WTC11 (cell line): ENCODE results near the gene DDOST. TPM values are rescaled to one million over a fixed set of nuclear protein-coding genes. Genes with fewer than 3 reads are reported as not detected.

Experiments used
- ATAC-seq: fragments of 200-7000 bp; cut with Tn5 transposase; 2 replicates; pipeline ENCODE4 v1.10.0; 2021; ENCODE audit warnings: mild to moderate bottlenecking, moderate library complexity
- CTCF ChIA-PET: fragments of 300-600 bp; sonication (Branson Sonifier 250); formaldehyde crosslinking; loops from one replicate; lab custom pipeline; 2021; ENCODE audit warnings: antibody characterized with exemption; lab: Charles Lee
- POLR2A ChIA-PET: fragments of 350-600 bp; sonication (Branson Sonifier 250); formaldehyde crosslinking; loops from one replicate; lab custom pipeline; 2021; ENCODE audit warnings: antibody characterized with exemption; lab: Charles Lee
- DNase-seq: peaks from one replicate; pipeline ENCODE4 v3.0.0; 2021; ENCODE audit warnings: low spot score
- H3K27ac Mint-ChIP-seq: 2 replicates; pipeline ENCODE4 v1.8.0; 2021; ENCODE audit warnings: mixed read lengths
- H3K27me3 Mint-ChIP-seq: 2 replicates; pipeline ENCODE4 v1.8.0; 2021; ENCODE audit warnings: low read depth, mild to moderate bottlenecking, moderate library complexity, mixed read lengths
- H3K36me3 Mint-ChIP-seq: 2 replicates; pipeline ENCODE4 v1.8.0; 2021; ENCODE audit warnings: mixed read lengths
- H3K4me1 Mint-ChIP-seq: 2 replicates; pipeline ENCODE4 v1.8.0; 2022; ENCODE audit warnings: mixed read lengths
- H3K4me3 Mint-ChIP-seq: 2 replicates; pipeline ENCODE4 v1.8.0; 2021; ENCODE audit warnings: mild to moderate bottlenecking, moderate library complexity, mixed read lengths
- H3K9me3 Mint-ChIP-seq: 2 replicates; pipeline ENCODE4 v1.8.0; 2021; ENCODE audit warnings: mixed read lengths
- ATF1 ChIP-seq: sonication (generic); formaldehyde crosslinking; IDR thresholded peaks from 2 replicates; pipeline ENCODE4 v1.8.1; 2023; ENCODE audit warnings: mild to moderate bottlenecking, moderate library complexity, missing genetic modification reagents
- CBFB ChIP-seq: sonication (generic); formaldehyde crosslinking; IDR thresholded peaks from 2 replicates; pipeline ENCODE4 v1.8.1; 2022; ENCODE audit warnings: mild to moderate bottlenecking, low read depth, missing genetic modification reagents
- CREM ChIP-seq: sonication (generic); formaldehyde crosslinking; IDR thresholded peaks from 2 replicates; pipeline ENCODE4 v1.8.1; 2022; ENCODE audit warnings: mild to moderate bottlenecking, missing genetic modification reagents, moderate library complexity
- FOXJ3 ChIP-seq: sonication (generic); formaldehyde crosslinking; IDR thresholded peaks from 2 replicates; pipeline ENCODE4 v1.9.0; 2021; ENCODE audit warnings: missing genetic modification reagents, mild to moderate bottlenecking, borderline replicate concordance
- FOXK1 ChIP-seq: sonication (generic); formaldehyde crosslinking; IDR thresholded peaks from 2 replicates; pipeline ENCODE4 v1.8.0; 2022; ENCODE audit warnings: mild to moderate bottlenecking, moderate library complexity, missing genetic modification reagents
- NFYB ChIP-seq: sonication (generic); formaldehyde crosslinking; conservative IDR thresholded peaks from 2 replicates; pipeline ENCODE4 v1.8.0; 2022; ENCODE audit warnings: low read depth, missing genetic modification reagents
- NR1H2 ChIP-seq: sonication (generic); formaldehyde crosslinking; IDR thresholded peaks from 2 replicates; pipeline ENCODE4 v1.9.0; 2021; ENCODE audit warnings: mild to moderate bottlenecking, moderate library complexity, missing genetic modification reagents
- RELA ChIP-seq: sonication (generic); formaldehyde crosslinking; IDR thresholded peaks from 2 replicates; pipeline ENCODE4 v1.8.1; 2022; ENCODE audit warnings: missing genetic modification reagents, mild to moderate bottlenecking, borderline replicate concordance
- SMAD3 ChIP-seq: sonication (generic); formaldehyde crosslinking; IDR thresholded peaks from 2 replicates; pipeline ENCODE4 v1.8.0; 2022; ENCODE audit warnings: missing genetic modification reagents, mild to moderate bottlenecking, borderline replicate concordance
- ZNF138 ChIP-seq: sonication (generic); formaldehyde crosslinking; conservative IDR thresholded peaks from 2 replicates; pipeline ENCODE4 v1.8.1; 2022; ENCODE audit warnings: mild to moderate bottlenecking, moderate library complexity, missing genetic modification reagents
- ZNF317 ChIP-seq: sonication (generic); formaldehyde crosslinking; IDR thresholded peaks from 2 replicates; pipeline ENCODE4 v1.8.1; 2023; ENCODE audit warnings: low read depth, mild to moderate bottlenecking, moderate library complexity, missing genetic modification reagents, borderline replicate concordance
- ZNF396 ChIP-seq: fragments of 250-450 bp; sonication (Bioruptor Pico); IDR thresholded peaks from 2 replicates; pipeline ENCODE4 v1.8.0; 2021; ENCODE audit warnings: mild to moderate bottlenecking, moderate library complexity, borderline replicate concordance
- ZNF416 ChIP-seq: fragments of 250-450 bp; sonication (Bioruptor Pico); IDR thresholded peaks from 2 replicates; pipeline ENCODE4 v1.9.0; 2021; ENCODE audit warnings: mild to moderate bottlenecking, inconsistent platforms
- total RNA-seq: library from RNA; stranded (reverse); gene quantifications from 3 replicates; pipeline ENCODE4 v1.2.3, GENCODE V29; 2021
- TF ChIP-seq, protein P1 (sequence below): fragments of 200-600 bp; IDR thresholded peaks from 2 replicates; pipeline ENCODE4 v1.8.0; 2022; ENCODE audit warnings: antibody characterized with exemption
- TF ChIP-seq, protein P2 (sequence below): sonication (generic); formaldehyde crosslinking; IDR thresholded peaks from 2 replicates; pipeline ENCODE4 v1.8.0; 2023; ENCODE audit warnings: mild to moderate bottlenecking, missing genetic modification reagents
- TF ChIP-seq, protein P3 (sequence below): sonication (generic); formaldehyde crosslinking; IDR thresholded peaks from 2 replicates; pipeline ENCODE4 v1.8.1; 2022; ENCODE audit warnings: missing genetic modification reagents, borderline replicate concordance
- TF ChIP-seq, protein P4 (sequence below): sonication (generic); formaldehyde crosslinking; IDR thresholded peaks from 2 replicates; pipeline ENCODE4 v1.8.1; 2022; ENCODE audit warnings: mild to moderate bottlenecking, moderate library complexity, missing genetic modification reagents
- TF ChIP-seq, protein P5 (sequence below): fragments of 250-450 bp; sonication (Bioruptor Pico); IDR thresholded peaks from 2 replicates; pipeline ENCODE4 v1.9.0; 2021; ENCODE audit warnings: mild to moderate bottlenecking
- TF ChIP-seq, protein P6 (sequence below): sonication (generic); formaldehyde crosslinking; IDR thresholded peaks from 2 replicates; pipeline ENCODE4 v1.8.0; 2022; ENCODE audit warnings: missing genetic modification reagents
- TF ChIP-seq, protein P7 (sequence below): sonication (generic); formaldehyde crosslinking; IDR thresholded peaks from 2 replicates; pipeline ENCODE4 v1.8.1; 2023; ENCODE audit warnings: mild to moderate bottlenecking, missing genetic modification reagents, moderate library complexity

DDOST gene
- total RNA-seq, 1 experiment from 2014 or later, result 300 TPM

DNA sequence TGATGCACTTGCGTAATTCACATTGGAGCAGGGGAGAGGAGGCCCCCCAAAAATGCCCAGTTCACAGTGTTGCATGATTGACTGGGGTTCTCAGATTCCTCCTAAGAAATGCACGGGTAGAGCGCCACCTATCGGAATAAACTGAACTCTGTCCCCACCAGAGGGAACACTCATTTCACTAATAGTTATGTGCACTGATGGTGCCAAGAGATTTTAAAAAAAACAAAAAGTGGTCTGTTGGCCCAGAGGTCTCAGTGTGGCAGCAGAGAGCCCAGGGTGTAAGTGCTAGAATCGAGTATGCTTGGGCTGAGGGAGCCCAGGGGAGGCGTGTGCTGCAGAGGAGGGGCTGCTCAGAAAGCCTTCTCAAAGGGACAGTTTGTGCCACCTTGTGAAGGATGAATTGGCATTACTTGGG, 21.0 kb downstream of the DDOST start:
- TF ChIP-seq ZNF416 (no peak), CREM (CRISPR knock-in tag) (no peak), SMAD3 (no peak), ZNF396 (no peak), NFYB (CRISPR knock-in tag) (no peak)
- TF ChIP-seq, protein P1, sequence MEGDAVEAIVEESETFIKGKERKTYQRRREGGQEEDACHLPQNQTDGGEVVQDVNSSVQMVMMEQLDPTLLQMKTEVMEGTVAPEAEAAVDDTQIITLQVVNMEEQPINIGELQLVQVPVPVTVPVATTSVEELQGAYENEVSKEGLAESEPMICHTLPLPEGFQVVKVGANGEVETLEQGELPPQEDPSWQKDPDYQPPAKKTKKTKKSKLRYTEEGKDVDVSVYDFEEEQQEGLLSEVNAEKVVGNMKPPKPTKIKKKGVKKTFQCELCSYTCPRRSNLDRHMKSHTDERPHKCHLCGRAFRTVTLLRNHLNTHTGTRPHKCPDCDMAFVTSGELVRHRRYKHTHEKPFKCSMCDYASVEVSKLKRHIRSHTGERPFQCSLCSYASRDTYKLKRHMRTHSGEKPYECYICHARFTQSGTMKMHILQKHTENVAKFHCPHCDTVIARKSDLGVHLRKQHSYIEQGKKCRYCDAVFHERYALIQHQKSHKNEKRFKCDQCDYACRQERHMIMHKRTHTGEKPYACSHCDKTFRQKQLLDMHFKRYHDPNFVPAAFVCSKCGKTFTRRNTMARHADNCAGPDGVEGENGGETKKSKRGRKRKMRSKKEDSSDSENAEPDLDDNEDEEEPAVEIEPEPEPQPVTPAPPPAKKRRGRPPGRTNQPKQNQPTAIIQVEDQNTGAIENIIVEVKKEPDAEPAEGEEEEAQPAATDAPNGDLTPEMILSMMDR, result peak; percentile 88
- Mint-ChIP-seq H3K27ac (peak overlapping the region; percentile 74; the same call in 1 of the 2 replicates), H3K4me1 (peaks cover 16% of the 10 kb centered on the region), H3K4me3 (no peak overlapping the region), H3K9me3 (no peaks in the 10 kb centered on the region), H3K36me3 (peaks cover 6% of the 10 kb centered on the region; the same call in 1 of the 2 replicates), H3K27me3 (no peaks in the 10 kb centered on the region; the same call in 1 of the 2 replicates)
- CTCF ChIA-PET, result interaction anchor here (1.1 to 3.5 kb wide), 3 partner anchors 65 to 88 kb away, joined by 5 to 37 read pairs (median 6); partner anchors contain the start of gene FAM43B
- ATAC-seq (peak; percentile 59), DNase-seq (peak; percentile 64)
- POLR2A ChIA-PET, result no interaction called here

DNA sequence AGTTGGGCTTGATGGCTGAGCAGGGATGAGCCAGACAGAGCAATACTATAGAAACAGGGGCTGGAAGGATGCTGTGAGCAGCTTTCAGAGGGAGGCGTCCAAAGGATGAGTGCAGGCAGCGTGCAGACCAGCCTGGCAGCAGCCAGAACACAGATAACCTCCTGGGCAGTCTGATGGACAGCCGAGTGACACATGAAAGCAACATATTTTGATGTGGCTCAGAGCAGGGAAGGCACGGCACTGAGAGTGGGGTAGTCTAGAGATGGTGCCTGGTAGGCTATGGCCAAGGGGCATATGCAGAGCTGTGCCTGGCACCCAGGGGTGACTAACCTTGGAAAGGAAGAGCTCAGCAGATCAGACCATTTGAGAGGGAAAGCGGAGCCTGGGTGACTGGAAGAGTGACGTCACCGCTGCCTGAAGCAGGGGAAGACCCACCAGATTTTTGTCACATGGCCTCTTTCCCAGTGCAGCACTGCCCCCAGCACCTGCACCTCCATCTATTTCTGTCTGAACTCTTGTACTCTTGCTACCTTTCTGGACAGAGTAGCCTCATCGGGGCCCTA, 24.3 kb downstream of the DDOST start:
- Mint-ChIP-seq H3K36me3 (peaks cover 6% of the 10 kb centered on the region; the same call in 1 of the 2 replicates), H3K4me1 (peaks cover 19% of the 10 kb centered on the region), H3K9me3 (no peaks in the 10 kb centered on the region), H3K4me3 (no peak overlapping the region), H3K27ac (no peak overlapping the region), H3K27me3 (peaks cover 6% of the 10 kb centered on the region; the same call in 1 of the 2 replicates)
- ChIA-PET CTCF (interaction anchor here (1.3 to 1.8 kb wide), 2 partner anchors 24 to 62 kb away, joined by 4 to 6 read pairs; partner anchors contain the start of gene DDOST), POLR2A (no interaction called here)
- ATAC-seq (no peak), DNase-seq (no peak)
- TF ChIP-seq, protein P2, sequence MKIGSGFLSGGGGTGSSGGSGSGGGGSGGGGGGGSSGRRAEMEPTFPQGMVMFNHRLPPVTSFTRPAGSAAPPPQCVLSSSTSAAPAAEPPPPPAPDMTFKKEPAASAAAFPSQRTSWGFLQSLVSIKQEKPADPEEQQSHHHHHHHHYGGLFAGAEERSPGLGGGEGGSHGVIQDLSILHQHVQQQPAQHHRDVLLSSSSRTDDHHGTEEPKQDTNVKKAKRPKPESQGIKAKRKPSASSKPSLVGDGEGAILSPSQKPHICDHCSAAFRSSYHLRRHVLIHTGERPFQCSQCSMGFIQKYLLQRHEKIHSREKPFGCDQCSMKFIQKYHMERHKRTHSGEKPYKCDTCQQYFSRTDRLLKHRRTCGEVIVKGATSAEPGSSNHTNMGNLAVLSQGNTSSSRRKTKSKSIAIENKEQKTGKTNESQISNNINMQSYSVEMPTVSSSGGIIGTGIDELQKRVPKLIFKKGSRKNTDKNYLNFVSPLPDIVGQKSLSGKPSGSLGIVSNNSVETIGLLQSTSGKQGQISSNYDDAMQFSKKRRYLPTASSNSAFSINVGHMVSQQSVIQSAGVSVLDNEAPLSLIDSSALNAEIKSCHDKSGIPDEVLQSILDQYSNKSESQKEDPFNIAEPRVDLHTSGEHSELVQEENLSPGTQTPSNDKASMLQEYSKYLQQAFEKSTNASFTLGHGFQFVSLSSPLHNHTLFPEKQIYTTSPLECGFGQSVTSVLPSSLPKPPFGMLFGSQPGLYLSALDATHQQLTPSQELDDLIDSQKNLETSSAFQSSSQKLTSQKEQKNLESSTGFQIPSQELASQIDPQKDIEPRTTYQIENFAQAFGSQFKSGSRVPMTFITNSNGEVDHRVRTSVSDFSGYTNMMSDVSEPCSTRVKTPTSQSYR (CRISPR knock-in tag), result no peak
- TF ChIP-seq, protein P3, sequence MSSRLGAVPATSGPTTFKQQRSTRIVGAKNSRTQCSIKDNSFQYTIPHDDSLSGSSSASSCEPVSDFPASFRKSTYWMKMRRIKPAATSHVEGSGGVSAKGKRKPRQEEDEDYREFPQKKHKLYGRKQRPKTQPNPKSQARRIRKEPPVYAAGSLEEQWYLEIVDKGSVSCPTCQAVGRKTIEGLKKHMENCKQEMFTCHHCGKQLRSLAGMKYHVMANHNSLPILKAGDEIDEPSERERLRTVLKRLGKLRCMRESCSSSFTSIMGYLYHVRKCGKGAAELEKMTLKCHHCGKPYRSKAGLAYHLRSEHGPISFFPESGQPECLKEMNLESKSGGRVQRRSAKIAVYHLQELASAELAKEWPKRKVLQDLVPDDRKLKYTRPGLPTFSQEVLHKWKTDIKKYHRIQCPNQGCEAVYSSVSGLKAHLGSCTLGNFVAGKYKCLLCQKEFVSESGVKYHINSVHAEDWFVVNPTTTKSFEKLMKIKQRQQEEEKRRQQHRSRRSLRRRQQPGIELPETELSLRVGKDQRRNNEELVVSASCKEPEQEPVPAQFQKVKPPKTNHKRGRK (CRISPR knock-in tag), result no peak
- TF ChIP-seq ZNF138 (CRISPR knock-in tag) (no peak), ATF1 (CRISPR knock-in tag) (no peak), NR1H2 (CRISPR knock-in tag) (no peak), FOXK1 (CRISPR knock-in tag) (no peak), FOXJ3 (CRISPR knock-in tag) (no peak), ZNF317 (CRISPR knock-in tag) (no peak), CBFB (CRISPR knock-in tag) (no peak), RELA (CRISPR knock-in tag) (no peak)
- TF ChIP-seq, protein P4, sequence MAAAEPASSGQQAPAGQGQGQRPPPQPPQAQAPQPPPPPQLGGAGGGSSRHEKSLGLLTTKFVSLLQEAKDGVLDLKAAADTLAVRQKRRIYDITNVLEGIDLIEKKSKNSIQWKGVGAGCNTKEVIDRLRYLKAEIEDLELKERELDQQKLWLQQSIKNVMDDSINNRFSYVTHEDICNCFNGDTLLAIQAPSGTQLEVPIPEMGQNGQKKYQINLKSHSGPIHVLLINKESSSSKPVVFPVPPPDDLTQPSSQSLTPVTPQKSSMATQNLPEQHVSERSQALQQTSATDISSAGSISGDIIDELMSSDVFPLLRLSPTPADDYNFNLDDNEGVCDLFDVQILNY (CRISPR knock-in tag), result no peak
- TF ChIP-seq, protein P5, sequence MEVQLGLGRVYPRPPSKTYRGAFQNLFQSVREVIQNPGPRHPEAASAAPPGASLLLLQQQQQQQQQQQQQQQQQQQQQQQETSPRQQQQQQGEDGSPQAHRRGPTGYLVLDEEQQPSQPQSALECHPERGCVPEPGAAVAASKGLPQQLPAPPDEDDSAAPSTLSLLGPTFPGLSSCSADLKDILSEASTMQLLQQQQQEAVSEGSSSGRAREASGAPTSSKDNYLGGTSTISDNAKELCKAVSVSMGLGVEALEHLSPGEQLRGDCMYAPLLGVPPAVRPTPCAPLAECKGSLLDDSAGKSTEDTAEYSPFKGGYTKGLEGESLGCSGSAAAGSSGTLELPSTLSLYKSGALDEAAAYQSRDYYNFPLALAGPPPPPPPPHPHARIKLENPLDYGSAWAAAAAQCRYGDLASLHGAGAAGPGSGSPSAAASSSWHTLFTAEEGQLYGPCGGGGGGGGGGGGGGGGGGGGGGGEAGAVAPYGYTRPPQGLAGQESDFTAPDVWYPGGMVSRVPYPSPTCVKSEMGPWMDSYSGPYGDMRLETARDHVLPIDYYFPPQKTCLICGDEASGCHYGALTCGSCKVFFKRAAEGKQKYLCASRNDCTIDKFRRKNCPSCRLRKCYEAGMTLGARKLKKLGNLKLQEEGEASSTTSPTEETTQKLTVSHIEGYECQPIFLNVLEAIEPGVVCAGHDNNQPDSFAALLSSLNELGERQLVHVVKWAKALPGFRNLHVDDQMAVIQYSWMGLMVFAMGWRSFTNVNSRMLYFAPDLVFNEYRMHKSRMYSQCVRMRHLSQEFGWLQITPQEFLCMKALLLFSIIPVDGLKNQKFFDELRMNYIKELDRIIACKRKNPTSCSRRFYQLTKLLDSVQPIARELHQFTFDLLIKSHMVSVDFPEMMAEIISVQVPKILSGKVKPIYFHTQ (CRISPR knock-in tag), result no peak
- TF ChIP-seq, protein P6, sequence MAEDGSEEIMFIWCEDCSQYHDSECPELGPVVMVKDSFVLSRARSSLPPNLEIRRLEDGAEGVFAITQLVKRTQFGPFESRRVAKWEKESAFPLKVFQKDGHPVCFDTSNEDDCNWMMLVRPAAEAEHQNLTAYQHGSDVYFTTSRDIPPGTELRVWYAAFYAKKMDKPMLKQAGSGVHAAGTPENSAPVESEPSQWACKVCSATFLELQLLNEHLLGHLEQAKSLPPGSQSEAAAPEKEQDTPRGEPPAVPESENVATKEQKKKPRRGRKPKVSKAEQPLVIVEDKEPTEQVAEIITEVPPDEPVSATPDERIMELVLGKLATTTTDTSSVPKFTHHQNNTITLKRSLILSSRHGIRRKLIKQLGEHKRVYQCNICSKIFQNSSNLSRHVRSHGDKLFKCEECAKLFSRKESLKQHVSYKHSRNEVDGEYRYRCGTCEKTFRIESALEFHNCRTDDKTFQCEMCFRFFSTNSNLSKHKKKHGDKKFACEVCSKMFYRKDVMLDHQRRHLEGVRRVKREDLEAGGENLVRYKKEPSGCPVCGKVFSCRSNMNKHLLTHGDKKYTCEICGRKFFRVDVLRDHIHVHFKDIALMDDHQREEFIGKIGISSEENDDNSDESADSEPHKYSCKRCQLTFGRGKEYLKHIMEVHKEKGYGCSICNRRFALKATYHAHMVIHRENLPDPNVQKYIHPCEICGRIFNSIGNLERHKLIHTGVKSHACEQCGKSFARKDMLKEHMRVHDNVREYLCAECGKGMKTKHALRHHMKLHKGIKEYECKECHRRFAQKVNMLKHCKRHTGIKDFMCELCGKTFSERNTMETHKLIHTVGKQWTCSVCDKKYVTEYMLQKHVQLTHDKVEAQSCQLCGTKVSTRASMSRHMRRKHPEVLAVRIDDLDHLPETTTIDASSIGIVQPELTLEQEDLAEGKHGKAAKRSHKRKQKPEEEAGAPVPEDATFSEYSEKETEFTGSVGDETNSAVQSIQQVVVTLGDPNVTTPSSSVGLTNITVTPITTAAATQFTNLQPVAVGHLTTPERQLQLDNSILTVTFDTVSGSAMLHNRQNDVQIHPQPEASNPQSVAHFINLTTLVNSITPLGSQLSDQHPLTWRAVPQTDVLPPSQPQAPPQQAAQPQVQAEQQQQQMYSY (CRISPR knock-in tag), result no peak
- TF ChIP-seq, protein P7, sequence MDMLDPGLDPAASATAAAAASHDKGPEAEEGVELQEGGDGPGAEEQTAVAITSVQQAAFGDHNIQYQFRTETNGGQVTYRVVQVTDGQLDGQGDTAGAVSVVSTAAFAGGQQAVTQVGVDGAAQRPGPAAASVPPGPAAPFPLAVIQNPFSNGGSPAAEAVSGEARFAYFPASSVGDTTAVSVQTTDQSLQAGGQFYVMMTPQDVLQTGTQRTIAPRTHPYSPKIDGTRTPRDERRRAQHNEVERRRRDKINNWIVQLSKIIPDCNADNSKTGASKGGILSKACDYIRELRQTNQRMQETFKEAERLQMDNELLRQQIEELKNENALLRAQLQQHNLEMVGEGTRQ, result no peak
